LoVo (cell line): Measurements from ENCODE around the gene POLR3K.
"Not testable (repeated sequence)": the region's sequence is repeated elsewhere in the genome, so short reads cannot be mapped to it uniquely, and the experiment has no call there.

Source experiments
- DNase-seq: peaks from one replicate; pipeline ENCODE4 v3.0.0-alpha.2; 2016; ENCODE audit warnings: low spot score

The POLR3K gene

DNA sequence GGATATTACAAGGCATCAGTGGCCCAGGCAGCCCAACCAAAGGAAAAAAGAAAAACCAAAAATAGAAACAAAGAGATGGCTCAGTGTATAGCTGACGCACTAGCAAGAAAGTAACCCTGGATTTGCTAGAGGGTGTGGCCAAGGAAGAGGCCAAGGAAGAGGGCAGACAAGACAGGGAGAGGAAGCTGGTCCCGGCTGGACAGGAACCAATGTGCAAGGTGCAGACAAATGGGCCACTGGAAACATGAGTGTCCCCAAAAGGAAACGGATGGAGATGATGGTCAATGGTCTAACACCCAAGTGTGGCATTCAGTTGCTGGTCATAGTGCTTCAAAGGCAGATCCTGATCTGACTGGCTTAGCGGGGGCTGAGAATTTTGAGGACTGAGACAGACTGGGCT lies 10.7 kb downstream of the POLR3K start:
- DNase-seq: no peak

GRCh38 chr16:42069-42457 lies 11.3 kb downstream of the POLR3K start:
- no peak for DNase-seq

DNA sequence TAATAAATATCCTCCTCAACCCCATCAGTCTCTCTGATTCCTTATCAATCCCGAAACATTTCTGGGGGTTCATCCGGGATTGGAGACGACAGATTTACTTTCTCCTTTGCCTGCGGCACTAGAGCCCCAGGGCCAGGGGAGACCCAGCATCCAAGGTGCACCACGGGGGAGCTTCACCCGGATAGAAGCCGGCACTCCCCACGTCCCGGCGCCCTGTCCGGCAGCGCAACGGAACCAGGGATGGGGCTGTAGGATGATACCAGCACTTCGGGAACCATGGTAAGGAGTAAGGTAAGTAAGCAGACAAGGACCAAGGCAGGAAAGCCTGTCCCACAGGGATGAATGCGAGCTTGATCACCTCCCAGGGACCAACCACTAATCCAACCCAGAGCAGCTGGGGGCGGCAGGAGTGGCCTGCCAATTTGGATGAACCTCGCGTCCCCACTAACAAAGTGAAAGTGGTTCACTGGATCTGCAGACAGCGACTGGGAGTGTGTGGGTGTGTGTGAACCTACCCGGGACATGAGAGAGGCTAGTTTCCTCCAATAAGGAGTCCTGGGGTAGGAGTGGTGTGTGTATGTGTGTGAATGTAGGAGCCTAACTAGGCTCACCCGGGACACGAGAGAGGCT lies 11.9 kb downstream of the POLR3K start:
- DNase-seq: no peak

GRCh38 chr16:38941-39892 lies 14.2 kb downstream of the POLR3K start:
- DNase-seq: peak; percentile 17

GRCh38 chr16:38206-38605 lies 15.2 kb downstream of the POLR3K start:
- not testable (repeated sequence) for DNase-seq

- DNase-seq: no peak
Observed at GRCh38 chr16:37511-37910, 15.9 kb downstream of the POLR3K start.

GRCh38 chr16:36336-36984 lies 16.9 kb downstream of the POLR3K start:
- no peak for DNase-seq

DNA sequence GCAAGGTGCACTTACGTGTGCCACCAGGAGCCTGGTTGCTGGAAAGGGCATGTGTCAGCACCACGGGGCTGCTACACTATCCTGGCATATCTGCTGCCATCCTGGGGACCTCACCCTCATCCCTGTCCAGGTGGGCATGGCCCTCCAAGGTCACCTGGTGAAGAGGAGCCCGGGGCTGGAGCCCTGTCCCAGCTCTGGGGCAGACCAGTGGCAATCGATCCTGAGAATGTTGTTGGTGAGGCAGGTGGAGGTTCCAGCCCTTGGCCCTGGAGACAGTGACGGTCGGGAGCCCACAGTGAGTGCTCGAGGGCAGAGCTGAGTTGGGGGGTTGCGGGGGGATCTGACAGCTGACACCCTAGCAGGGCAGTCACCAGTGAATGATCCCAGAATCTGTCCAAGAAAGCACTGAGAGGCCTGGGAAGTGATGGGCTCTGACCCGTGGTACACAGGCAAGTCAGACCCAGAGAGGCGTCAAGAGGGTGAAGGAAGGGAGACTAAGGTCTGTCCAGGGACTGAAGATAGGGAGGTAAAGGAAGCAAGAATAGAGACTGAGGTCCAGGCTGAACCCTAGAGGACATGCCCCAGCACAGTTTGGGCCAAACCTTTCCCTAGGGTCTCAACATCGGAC lies 17.6 kb downstream of the POLR3K start:
- no peak for DNase-seq

GRCh38 chr16:35011-35677 lies 18.3 kb downstream of the POLR3K start:
- no peak for DNase-seq

GRCh38 chr16:34648-34987 lies 18.8 kb downstream of the POLR3K start:
- DNase-seq: no peak

- no peak for DNase-seq
Observed at GRCh38 chr16:33877-34647, 19.3 kb downstream of the POLR3K start.

DNA sequence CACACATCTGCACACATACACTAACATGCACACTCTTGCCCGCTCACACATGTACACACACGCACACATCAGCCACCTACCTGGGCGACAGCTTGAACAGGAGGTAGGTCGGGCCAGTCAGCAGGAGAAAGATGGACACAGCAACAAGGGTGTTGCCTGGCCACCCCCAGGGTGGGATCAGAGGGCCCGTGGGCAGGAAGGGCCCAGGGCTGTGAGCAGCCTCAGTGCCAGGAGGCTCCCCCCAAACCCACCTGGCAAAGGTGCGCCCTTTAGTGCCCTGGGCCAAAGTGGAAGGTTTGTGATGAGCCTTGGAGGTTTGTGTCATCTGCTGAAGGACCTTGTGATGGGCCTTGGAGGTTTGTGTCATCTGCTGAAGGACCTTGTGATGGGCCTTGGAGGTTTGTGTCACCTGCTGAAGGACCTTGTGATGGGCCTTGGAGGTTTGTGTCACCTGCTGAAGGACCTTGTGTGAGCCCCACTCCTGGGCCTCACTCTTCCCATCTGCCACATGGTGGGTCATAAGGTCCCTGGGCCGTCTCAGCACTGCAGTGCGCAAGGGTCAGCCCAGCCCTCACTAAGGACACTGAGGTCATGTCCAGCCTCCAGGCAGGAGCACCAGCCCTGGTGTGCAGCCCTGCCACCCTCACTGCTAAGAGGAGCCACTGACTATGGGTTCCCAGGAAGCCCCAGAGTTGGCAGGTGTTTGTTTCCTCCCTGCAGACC lies 20.1 kb downstream of the POLR3K start:
- DNase-seq: not testable (repeated sequence)

GRCh38 chr16:30627-31026 lies 22.8 kb downstream of the POLR3K start:
- DNase-seq: not testable (repeated sequence)

- not testable (repeated sequence) for DNase-seq
Observed at GRCh38 chr16:25926-26348, 27.5 kb downstream of the POLR3K start.

- DNase-seq: not testable (repeated sequence)
Observed at GRCh38 chr16:24151-24550, 29.3 kb downstream of the POLR3K start.

DNA sequence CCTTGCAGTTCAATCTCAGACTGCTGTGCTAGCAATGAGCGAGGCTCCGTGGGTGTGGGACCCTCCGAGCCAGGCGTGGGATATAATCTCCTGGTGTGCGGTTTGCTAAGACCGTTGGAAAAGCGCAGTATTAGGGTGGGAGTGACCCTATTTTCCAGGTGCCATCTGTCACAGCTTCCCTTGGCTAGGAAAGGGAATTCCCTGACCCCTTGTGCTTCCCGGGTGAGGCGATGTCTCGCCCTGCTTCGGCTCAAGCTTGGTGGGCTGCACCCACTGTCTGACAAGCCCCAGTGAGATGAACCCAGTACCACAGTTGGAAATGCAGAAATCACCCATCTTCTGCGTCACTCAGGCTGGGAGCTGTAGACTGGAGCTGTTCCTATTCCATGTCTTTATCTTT lies 32.5 kb downstream of the POLR3K start:
- not testable (repeated sequence) for DNase-seq

GRCh38 chr16:17062-17765 lies 36.2 kb downstream of the POLR3K start:
- DNase-seq: not testable (repeated sequence)

DNA sequence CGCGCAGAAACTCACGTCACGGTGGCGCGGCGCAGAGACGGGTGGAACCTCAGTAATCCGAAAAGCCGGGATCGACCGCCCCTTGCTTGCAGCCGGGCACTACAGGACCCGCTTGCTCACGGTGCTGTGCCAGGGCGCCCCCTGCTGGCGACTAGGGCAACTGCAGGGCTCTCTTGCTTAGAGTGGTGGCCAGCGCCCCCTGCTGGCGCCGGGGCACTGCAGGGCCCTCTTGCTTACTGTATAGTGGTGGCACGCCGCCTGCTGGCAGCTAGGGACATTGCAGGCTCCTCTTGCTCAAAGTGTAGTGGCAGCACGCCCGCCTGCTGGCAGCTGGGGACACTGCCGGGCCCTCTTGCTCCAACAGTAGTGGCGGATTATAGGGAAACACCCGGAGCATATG lies 42.6 kb downstream of the POLR3K start:
- not testable (repeated sequence) for DNase-seq

DNA sequence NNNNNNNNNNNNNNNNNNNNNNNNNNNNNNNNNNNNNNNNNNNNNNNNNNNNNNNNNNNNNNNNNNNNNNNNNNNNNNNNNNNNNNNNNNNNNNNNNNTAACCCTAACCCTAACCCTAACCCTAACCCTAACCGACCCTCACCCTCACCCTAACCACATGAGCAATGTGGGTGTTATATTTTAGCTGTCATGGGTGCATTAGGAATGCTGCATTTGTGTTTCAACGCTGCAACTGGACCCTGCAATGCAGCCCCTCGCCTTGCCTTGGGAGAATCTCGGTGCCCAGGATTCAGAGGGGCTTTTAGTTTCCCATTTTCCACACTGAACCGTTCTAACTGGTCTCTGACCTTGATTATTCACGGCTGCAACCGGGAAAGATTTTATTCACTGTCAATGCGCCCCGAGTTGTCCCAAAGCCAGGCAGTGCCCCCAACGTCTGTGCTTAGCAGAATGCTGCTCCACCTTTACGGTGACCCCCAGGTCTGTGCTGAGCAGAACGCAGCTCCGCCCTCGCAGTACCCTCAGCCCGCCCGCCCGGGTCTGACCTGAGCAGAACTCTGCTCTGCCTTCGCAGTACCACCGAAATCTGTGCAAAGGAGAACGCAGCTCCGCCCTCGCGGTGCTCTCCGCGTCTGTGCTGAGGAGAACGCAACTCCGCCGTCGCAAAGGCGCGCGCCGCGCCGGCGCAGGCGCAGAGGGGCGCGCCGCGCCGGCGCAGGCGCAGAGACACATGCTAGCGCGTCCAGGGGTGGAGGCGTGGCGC lies 43.3 kb downstream of the POLR3K start:
- no peak for DNase-seq
